Ishikawa (cell line): Measurements from ENCODE around the gene C15orf39.

ENCODE experiments used
- CEBPB ChIP-seq: IDR thresholded peaks from 2 replicates; pipeline ENCODE4 v1.6.1; 2012
- CREB1 ChIP-seq: IDR thresholded peaks from 2 replicates; pipeline ENCODE4 v1.6.1; 2012; ENCODE audit warnings: low read depth
- EGR1 ChIP-seq: IDR thresholded peaks from 2 replicates; pipeline ENCODE4 v1.6.1; 2012
- EP300 ChIP-seq: IDR thresholded peaks from 2 replicates; pipeline ENCODE4 v1.6.1; 2012; ENCODE audit warnings: borderline replicate concordance
- FOXM1 ChIP-seq: IDR thresholded peaks from 2 replicates; pipeline ENCODE4 v1.6.1; 2012; ENCODE audit warnings: low read depth, borderline replicate concordance
- NFIC ChIP-seq: IDR thresholded peaks from 2 replicates; pipeline ENCODE4 v1.6.1; 2012
- RAD21 ChIP-seq: IDR thresholded peaks from 2 replicates; pipeline ENCODE4 v1.6.1; 2012; ENCODE audit warnings: low read depth
- TAF1 ChIP-seq: IDR thresholded peaks from 2 replicates; pipeline ENCODE4 v1.6.1; 2012; ENCODE audit warnings: low read depth, mild to moderate bottlenecking
- TCF12 ChIP-seq: IDR thresholded peaks from 2 replicates; pipeline ENCODE4 v1.6.1; 2012; ENCODE audit warnings: low read depth
- TEAD4 ChIP-seq: IDR thresholded peaks from 2 replicates; pipeline ENCODE4 v1.6.1; 2012
- USF1 ChIP-seq: IDR thresholded peaks from 2 replicates; pipeline ENCODE4 v1.6.1; 2012
- YY1 ChIP-seq: IDR thresholded peaks from 2 replicates; pipeline ENCODE4 v1.6.1; 2012; ENCODE audit warnings: low read depth
- ZBTB7A ChIP-seq: IDR thresholded peaks from 2 replicates; pipeline ENCODE4 v1.6.1; 2012; ENCODE audit warnings: low read depth
- TF ChIP-seq, protein P1 (sequence below): IDR thresholded peaks from 2 replicates; pipeline ENCODE4 v1.6.1; 2012; ENCODE audit warnings: low read depth, mild to moderate bottlenecking
- TF ChIP-seq, protein P2 (sequence below): IDR thresholded peaks from 2 replicates; pipeline ENCODE4 v1.6.1; 2012

The C15orf39 gene

DNA sequence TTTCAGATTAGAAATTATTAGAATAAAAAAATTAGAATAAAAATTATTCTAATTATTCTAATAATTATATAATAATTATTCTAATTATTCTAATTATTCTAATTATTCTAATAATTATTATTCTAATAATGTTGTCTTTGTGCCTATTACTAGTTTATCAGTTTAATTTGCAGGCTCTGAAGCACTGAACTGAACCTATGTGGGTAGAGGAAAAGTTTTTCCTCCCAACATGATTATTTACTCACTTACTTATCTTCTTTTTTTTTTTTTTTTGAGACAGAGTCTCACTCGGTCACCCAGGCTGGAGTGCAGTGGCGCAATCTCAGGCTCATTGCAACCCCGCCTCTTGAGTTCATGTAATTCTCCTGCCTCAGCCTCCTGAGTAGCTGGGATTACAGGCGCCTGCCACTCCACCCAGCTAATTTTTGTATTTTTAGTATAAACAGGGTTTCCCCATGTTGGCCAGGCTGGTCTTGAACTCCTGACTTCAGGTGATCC, 39.7 kb upstream of the C15orf39 start:
- TF ChIP-seq, protein P1, sequence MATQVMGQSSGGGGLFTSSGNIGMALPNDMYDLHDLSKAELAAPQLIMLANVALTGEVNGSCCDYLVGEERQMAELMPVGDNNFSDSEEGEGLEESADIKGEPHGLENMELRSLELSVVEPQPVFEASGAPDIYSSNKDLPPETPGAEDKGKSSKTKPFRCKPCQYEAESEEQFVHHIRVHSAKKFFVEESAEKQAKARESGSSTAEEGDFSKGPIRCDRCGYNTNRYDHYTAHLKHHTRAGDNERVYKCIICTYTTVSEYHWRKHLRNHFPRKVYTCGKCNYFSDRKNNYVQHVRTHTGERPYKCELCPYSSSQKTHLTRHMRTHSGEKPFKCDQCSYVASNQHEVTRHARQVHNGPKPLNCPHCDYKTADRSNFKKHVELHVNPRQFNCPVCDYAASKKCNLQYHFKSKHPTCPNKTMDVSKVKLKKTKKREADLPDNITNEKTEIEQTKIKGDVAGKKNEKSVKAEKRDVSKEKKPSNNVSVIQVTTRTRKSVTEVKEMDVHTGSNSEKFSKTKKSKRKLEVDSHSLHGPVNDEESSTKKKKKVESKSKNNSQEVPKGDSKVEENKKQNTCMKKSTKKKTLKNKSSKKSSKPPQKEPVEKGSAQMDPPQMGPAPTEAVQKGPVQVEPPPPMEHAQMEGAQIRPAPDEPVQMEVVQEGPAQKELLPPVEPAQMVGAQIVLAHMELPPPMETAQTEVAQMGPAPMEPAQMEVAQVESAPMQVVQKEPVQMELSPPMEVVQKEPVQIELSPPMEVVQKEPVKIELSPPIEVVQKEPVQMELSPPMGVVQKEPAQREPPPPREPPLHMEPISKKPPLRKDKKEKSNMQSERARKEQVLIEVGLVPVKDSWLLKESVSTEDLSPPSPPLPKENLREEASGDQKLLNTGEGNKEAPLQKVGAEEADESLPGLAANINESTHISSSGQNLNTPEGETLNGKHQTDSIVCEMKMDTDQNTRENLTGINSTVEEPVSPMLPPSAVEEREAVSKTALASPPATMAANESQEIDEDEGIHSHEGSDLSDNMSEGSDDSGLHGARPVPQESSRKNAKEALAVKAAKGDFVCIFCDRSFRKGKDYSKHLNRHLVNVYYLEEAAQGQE, result no peak
- TF ChIP-seq CEBPB, result peak; percentile 32; the same call in 1 of the 2 replicates

DNA sequence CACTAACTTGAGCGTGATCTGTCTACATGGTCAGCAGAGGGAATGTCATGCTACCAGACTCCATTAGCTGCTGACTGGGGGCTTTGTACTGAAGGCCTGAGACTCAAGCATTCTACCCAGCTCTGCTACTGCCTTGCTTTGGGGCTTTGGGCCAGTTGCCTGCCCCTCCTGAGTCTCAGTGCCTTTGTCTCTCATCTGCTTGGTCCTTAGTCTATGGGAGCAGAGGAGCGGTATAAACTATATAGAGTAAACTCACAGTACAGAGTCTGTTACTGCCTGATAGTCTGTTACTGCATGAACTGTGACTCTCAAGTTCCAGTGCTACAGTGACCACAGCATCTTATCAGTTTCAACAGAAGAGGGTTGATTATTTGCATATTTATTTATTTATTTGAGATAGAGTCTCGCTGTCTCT, 38.5 kb upstream of the C15orf39 start:
- TF ChIP-seq ZBTB7A, result no peak
- TF ChIP-seq TEAD4, result no peak
- no peak for TF ChIP-seq FOXM1
- TF ChIP-seq, protein P2, sequence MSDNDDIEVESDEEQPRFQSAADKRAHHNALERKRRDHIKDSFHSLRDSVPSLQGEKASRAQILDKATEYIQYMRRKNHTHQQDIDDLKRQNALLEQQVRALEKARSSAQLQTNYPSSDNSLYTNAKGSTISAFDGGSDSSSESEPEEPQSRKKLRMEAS, result no peak
- TF ChIP-seq TAF1, result no peak
- no peak for TF ChIP-seq TCF12
- TF ChIP-seq, protein P1, result no peak
- no peak for TF ChIP-seq NFIC
- TF ChIP-seq CEBPB, result no peak
- no peak for TF ChIP-seq CREB1
- no peak for TF ChIP-seq EGR1
- TF ChIP-seq EP300, result no peak
- TF ChIP-seq YY1, result no peak
- no peak for TF ChIP-seq RAD21

DNA sequence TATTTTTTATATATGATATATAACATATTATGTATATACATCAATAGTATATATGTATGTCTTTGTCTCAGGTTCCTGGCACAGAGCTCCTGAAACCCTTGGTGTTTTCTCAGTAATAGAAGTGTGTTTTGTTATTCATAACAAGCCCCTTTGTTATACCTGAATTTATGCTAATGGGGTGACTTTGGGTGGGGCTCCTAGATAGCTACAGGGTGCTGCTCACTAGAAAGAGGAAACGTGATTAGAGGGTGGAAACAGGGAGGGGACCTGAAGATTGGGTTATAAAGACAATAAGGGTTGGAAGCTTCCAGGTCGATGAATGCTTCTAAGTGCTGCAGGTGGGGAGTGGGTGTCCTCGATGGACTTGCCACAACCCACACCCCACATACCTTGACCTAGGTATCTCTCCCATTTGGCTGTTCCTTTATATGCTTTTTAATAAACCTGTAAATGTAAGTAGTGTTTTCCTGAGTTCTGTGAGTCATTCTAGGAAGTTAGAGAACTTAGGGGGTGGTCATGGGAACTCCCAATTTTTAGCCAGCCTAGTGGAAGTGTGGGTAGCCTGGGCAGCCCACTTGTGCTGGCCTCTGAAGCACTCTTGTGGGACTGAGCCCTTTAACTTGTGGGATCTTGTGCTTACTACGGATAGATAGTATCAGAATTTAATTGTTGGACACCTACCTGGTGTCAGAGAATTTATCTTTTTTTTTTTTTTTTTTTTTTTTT, 36.9 kb upstream of the C15orf39 start:
- TF ChIP-seq TEAD4 (no peak), EGR1 (no peak), CREB1 (no peak), NFIC (no peak), EP300 (no peak), ZBTB7A (no peak), TCF12 (no peak), CEBPB (no peak)
- TF ChIP-seq, protein P2, result no peak

- TF ChIP-seq FOXM1 (no peak), CEBPB (no peak), TCF12 (no peak), ZBTB7A (no peak), RAD21 (no peak), TEAD4 (no peak), YY1 (no peak), TAF1 (no peak), CREB1 (no peak), EP300 (no peak), NFIC (no peak), USF1 (no peak), EGR1 (no peak)
- TF ChIP-seq, protein P2, result no peak
- TF ChIP-seq, protein P1, result no peak
These were observed 33.9 kb upstream of the C15orf39 start for GRCh38 chr15:75167588-75168350.
